Activated T-cell treated with anti-CD3 and anti-CD28 coated beads, Interleukin-2, amount 50 U/mL, for 24 hours (primary cell): Measurements from ENCODE around the gene PI4KA.
"Not testable (repeated sequence)": the region's sequence is repeated elsewhere in the genome, so short reads cannot be mapped to it uniquely, and the experiment has no call there.

Experiments used
- DNase-seq: peaks from one replicate; pipeline ENCODE4 v3.0.0-alpha.2; 2020
- H3K27ac Mint-ChIP-seq: 2 replicates; pipeline ENCODE4 v1.8.0; 2020; ENCODE audit warnings: mild to moderate bottlenecking, mixed read lengths
- H3K27me3 Mint-ChIP-seq: 2 replicates; pipeline ENCODE4 v1.8.0; 2020; ENCODE audit warnings: mixed read lengths
- H3K36me3 Mint-ChIP-seq: 2 replicates; pipeline ENCODE4 v1.8.0; 2020; ENCODE audit warnings: low read depth, mixed read lengths
- H3K4me1 Mint-ChIP-seq: 2 replicates; pipeline ENCODE4 v1.8.0; 2020; ENCODE audit warnings: low read depth, mixed read lengths
- H3K4me3 Mint-ChIP-seq: 2 replicates; pipeline ENCODE4 v1.8.0; 2020; ENCODE audit warnings: mild to moderate bottlenecking, moderate library complexity, mixed read lengths
- H3K9me3 Mint-ChIP-seq: 2 replicates; pipeline ENCODE4 v1.8.0; 2020; ENCODE audit warnings: mixed read lengths

The PI4KA gene

GRCh38 chr22:20700347-20700746, 158.3 kb downstream of the PI4KA start:
- not testable (repeated sequence) for H3K27me3 Mint-ChIP-seq, H3K36me3 Mint-ChIP-seq, H3K4me3 Mint-ChIP-seq, H3K9me3 Mint-ChIP-seq, DNase-seq, H3K27ac Mint-ChIP-seq
- H3K4me1 Mint-ChIP-seq: peaks cover 17% of the 10 kb centered on the region

GRCh38 chr22:20699856-20700255, 158.8 kb downstream of the PI4KA start:
- H3K4me1 Mint-ChIP-seq: peaks cover 18% of the 10 kb centered on the region
- DNase-seq, H3K4me3 Mint-ChIP-seq, H3K9me3 Mint-ChIP-seq, H3K36me3 Mint-ChIP-seq, H3K27ac Mint-ChIP-seq, H3K27me3 Mint-ChIP-seq: not testable (repeated sequence)

GRCh38 chr22:20697481-20698113, 161.0 kb downstream of the PI4KA start:
- H3K9me3 Mint-ChIP-seq, H3K27ac Mint-ChIP-seq, H3K27me3 Mint-ChIP-seq, H3K36me3 Mint-ChIP-seq, H3K4me3 Mint-ChIP-seq: not testable (repeated sequence)
- H3K4me1 Mint-ChIP-seq: peaks cover 12% of the 10 kb centered on the region
- peak; percentile 43 for DNase-seq

- not testable (repeated sequence) for H3K36me3 Mint-ChIP-seq, H3K27me3 Mint-ChIP-seq, H3K9me3 Mint-ChIP-seq, H3K4me3 Mint-ChIP-seq, H3K4me1 Mint-ChIP-seq, DNase-seq, H3K27ac Mint-ChIP-seq
Measured at GRCh38 chr22:20696056-20696455, 162.6 kb downstream of the PI4KA start.

DNA sequence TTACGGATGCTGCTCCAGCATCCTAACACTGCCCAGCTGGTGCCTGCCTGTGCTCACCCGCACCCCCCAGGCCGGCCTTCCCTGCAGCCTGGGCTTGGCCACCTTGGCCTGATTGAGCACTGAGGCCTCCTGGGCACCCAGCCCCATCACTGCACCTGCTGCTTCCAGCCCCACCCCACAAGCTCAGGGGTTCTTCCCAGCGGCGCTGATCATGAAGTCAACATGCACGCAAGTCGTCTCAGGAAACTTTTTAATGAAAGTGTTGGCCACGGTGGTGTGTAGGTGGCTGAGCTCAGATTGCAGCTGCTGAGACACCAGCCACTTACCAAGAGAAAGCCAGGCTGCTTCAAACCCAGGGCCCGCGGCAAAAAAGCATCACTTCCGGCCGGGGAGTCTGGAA, 163.4 kb downstream of the PI4KA start:
- H3K4me1 Mint-ChIP-seq, H3K4me3 Mint-ChIP-seq, H3K27me3 Mint-ChIP-seq, H3K27ac Mint-ChIP-seq, DNase-seq, H3K9me3 Mint-ChIP-seq, H3K36me3 Mint-ChIP-seq: not testable (repeated sequence)

- not testable (repeated sequence) for H3K4me1 Mint-ChIP-seq, H3K4me3 Mint-ChIP-seq, H3K36me3 Mint-ChIP-seq, H3K27ac Mint-ChIP-seq, H3K27me3 Mint-ChIP-seq, DNase-seq, H3K9me3 Mint-ChIP-seq
Measured at GRCh38 chr22:20694256-20694655, 164.4 kb downstream of the PI4KA start.

DNA sequence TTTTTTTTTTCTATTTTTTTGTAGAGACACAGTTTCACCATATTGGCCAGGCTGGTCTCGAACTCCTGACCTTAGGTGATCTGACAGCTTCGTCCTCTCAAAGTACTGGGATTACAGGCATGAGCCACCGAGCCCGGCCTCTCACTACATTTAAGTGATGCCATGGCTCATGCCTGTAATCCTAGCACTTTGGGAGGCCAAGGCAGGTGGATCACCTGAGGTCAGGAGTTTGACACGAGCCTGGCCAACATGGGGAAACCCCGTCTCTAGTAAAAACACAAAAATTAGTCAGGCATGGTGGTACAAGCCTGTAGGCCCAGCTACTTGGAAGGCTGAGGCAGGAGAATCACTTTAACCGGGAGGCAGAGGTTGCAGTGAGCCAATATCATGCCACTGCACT, 165.7 kb downstream of the PI4KA start:
- H3K4me3 Mint-ChIP-seq, DNase-seq, H3K27ac Mint-ChIP-seq, H3K4me1 Mint-ChIP-seq, H3K36me3 Mint-ChIP-seq, H3K27me3 Mint-ChIP-seq, H3K9me3 Mint-ChIP-seq: not testable (repeated sequence)

DNA sequence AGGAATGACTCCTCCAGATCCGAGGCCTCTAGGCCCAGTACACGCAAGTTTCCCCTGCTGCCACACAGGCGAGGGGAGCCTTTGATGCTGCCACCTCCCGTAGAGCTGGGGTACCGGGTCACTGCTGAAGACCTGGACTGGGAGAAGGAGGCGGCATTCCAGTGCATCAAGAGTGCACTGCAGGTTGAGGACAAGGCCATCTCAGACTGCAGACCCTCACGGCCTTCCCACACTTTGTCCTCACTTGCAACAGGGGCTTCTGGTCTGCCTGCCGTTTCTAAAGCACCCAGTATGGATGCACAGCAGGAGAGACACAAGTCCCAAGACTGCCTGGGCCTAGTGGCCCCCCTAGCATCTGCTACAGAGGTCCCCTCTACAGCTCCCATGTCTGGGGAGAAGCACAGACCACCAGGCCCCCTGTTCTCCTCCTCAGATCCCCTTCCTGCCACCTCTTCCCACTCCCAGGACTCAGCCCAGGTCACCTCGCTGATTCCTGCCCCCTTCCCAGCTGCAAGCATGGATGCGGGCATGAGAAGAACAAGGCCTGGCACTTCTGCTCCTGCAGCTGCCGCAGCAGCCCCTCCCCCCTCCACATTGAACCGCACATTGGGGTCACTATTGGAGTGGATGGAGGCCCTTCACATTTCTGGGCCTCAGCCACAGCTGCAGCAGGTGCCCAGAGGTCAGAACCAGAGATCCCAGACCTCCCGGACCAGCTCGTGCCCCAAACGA, 167.9 kb downstream of the PI4KA start:
- H3K27ac Mint-ChIP-seq, H3K27me3 Mint-ChIP-seq, H3K36me3 Mint-ChIP-seq, H3K4me1 Mint-ChIP-seq, H3K4me3 Mint-ChIP-seq, DNase-seq, H3K9me3 Mint-ChIP-seq: not testable (repeated sequence)

GRCh38 chr22:20687356-20688172, 171.0 kb downstream of the PI4KA start:
- not testable (repeated sequence) for H3K36me3 Mint-ChIP-seq, H3K9me3 Mint-ChIP-seq, DNase-seq, H3K4me3 Mint-ChIP-seq, H3K4me1 Mint-ChIP-seq, H3K27ac Mint-ChIP-seq, H3K27me3 Mint-ChIP-seq

- not testable (repeated sequence) for H3K9me3 Mint-ChIP-seq, H3K4me1 Mint-ChIP-seq, H3K27ac Mint-ChIP-seq, H3K4me3 Mint-ChIP-seq, H3K27me3 Mint-ChIP-seq, DNase-seq, H3K36me3 Mint-ChIP-seq
Measured at GRCh38 chr22:20685764-20686163, 172.8 kb downstream of the PI4KA start.

DNA sequence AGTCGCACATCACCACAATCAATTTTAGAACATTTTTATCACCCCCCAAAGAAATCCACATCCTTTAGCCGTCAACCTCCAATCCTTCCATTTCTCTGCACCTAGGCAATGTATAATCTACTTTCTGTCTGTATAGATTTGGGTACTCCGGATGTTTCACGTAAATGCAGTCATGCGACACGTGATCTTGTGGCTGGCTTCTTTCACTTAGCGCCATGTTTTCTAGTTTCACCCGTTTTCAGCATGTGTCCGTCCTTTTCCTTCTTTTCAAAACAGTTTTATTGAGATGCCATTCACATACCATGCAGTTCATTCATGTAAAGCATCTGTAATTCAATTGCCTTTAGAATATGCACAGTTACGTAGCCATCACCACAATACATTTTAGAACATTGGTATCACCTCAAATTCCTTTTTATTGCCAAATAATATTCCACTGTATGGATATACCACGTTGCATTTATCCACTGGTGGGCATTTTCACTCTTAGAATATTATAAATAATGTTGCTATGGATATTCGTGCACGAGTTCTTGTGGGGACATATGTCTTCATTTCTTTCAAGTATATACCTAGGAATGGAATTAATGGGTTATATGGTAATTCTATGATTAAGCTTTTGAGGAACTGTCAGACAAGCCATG, 179.7 kb downstream of the PI4KA start:
- not testable (repeated sequence) for H3K36me3 Mint-ChIP-seq, DNase-seq, H3K4me1 Mint-ChIP-seq, H3K4me3 Mint-ChIP-seq, H3K9me3 Mint-ChIP-seq, H3K27ac Mint-ChIP-seq
- H3K27me3 Mint-ChIP-seq: peaks cover 30% of the 10 kb centered on the region

- no peaks in the 10 kb centered on the region for H3K9me3 Mint-ChIP-seq
- H3K27me3 Mint-ChIP-seq: peaks cover 33% of the 10 kb centered on the region
- DNase-seq: no peak
- H3K36me3 Mint-ChIP-seq: no peaks in the 10 kb centered on the region
- H3K4me3 Mint-ChIP-seq: no peak overlapping the region
- H3K27ac Mint-ChIP-seq: no peak overlapping the region
- H3K4me1 Mint-ChIP-seq: no peaks in the 10 kb centered on the region
Measured at GRCh38 chr22:20677684-20678242, 180.8 kb downstream of the PI4KA start.

DNA sequence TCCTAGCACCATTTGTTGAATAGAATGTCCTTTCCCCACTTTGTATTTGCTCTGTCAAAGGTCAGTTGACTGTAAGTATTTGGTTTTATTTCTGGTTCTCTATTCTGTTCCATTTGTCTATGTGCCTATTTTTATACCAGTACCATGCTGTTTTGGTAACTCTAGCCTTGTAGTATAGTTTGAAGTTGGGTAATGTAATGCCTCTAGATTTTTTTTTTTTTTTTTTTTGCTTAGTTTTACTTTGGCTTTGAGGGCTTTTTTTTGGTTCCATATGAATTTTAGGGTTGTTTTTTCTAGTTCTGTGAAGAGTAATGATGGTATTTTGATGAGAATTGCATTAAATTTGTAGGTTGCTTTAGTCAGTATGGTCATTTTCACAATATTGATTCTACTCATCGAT, 183.0 kb downstream of the PI4KA start:
- H3K4me3 Mint-ChIP-seq, H3K4me1 Mint-ChIP-seq, H3K9me3 Mint-ChIP-seq, DNase-seq, H3K36me3 Mint-ChIP-seq, H3K27ac Mint-ChIP-seq: not testable (repeated sequence)
- H3K27me3 Mint-ChIP-seq: peaks cover 44% of the 10 kb centered on the region

DNA sequence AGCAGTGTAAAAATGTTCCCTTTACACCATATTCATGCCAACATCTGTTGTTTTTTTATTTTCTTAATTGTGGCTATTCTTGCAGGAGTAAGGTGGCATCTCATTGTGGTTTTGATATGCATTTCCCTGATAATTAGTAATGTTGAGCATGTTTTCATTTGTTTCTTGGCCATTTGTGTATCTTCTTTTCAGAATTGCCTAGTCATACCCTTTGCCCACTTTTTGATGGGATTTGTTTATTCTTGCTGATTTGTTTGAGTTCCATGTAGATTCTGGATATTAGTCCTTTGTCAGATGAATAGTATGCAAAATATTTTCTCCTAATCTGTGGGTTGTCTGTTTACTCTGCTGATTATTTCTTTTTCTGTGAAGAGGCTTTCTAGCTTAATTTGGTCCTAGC, 183.6 kb downstream of the PI4KA start:
- Mint-ChIP-seq H3K27me3 (peaks cover 45% of the 10 kb centered on the region), H3K9me3 (no peaks in the 10 kb centered on the region), H3K4me3 (no peak overlapping the region), H3K36me3 (no peaks in the 10 kb centered on the region), H3K27ac (no peak overlapping the region), H3K4me1 (no peaks in the 10 kb centered on the region)
- no peak for DNase-seq
